Measurements from ENCODE around the gene TRAPPC13. TPM values are rescaled to one million over a fixed set of nuclear protein-coding genes. Genes with fewer than 3 reads are reported as not detected.

TRAPPC13 gene
- total and polyA plus RNA-seq, 10 of the 15 experiments (the other 5 are each of a cell fraction or from before 2014, with no cell fraction given): 16.5 to 35.6 (median 25.0) TPM

GRCh38 chr5:65624571-65625555 lies at the start of gene TRAPPC13, which contains the start of gene SHLD3 (continued):
- TF ChIP-seq ZBTB40 (IDR thresholded peaks at IDR 0.05; ENCODE audit: borderline replicate concordance) (peak; percentile 95), FOXM1 (IDR thresholded peaks at IDR 0.05; ENCODE audit: low read depth, low read length) (peak; percentile 53; the same call in 1 of the 2 replicates), SMARCA5 (IDR thresholded peaks at IDR 0.05) (0 out of 2 replicates have a peak, but pooled peaks have one; percentile 11), IKZF1 (conservative IDR thresholded peaks at IDR 0.05) (peak; percentile 74), NFXL1 (IDR thresholded peaks at IDR 0.05; ENCODE audit: borderline replicate concordance) (no peak), CREB1 (IDR thresholded peaks at IDR 0.05; ENCODE audit: low read depth) (peak; percentile 44; the same call in 1 of the 2 replicates), CBX3 (IDR thresholded peaks at IDR 0.05; ENCODE audit: borderline replicate concordance, low read depth) (no peak), CTCF (IDR thresholded peaks at IDR 0.05 in 2 of 3, conservative IDR thresholded peaks at IDR 0.05 in 1 of 3; ENCODE audit: control insufficient read depth in 2 of 3, extremely low read depth in 1 of 3, insufficient read depth in 1 of 3, low read depth in 3 of 3, low read length in 3 of 3) (0 out of 6 replicates have a peak, but pooled peaks of 1 of the 3 experiments have one; percentile 6), SMAD1 (IDR thresholded peaks at IDR 0.05; ENCODE audit: low read depth, partially characterized antibody) (peak; percentile 42), MEF2A (IDR thresholded peaks at IDR 0.05; ENCODE audit: insufficient read depth, low read depth, low read length) (0 out of 2 replicates have a peak, but pooled peaks have one; percentile 8), BCLAF1 (IDR thresholded peaks at IDR 0.05) (no peak), RUNX3 (IDR thresholded peaks at IDR 0.05; ENCODE audit: low read length) (peak; percentile 78), CBX5 (IDR thresholded peaks at IDR 0.05; ENCODE audit: low read depth) (0 out of 2 replicates have a peak, but pooled peaks have one; percentile 55), MLLT1 (IDR thresholded peaks at IDR 0.05) (0 out of 2 replicates have a peak, but pooled peaks have one; percentile 45), POLR2A (IDR thresholded peaks at IDR 0.05; ENCODE audit: low read depth, low read length) (peak; percentile 60), ESRRA (IDR thresholded peaks at IDR 0.05; ENCODE audit: low read length) (no peak)

All from GM12878 (cell line).